COLO829 (cell line): Measurements from ENCODE around the gene AAR2.
A peak's percentile ranks its signal among the peaks of the same experiment; 100 is the strongest.

Experiments
- DNase-seq: peaks from one replicate; pipeline ENCODE4 v3.0.0; 2012; ENCODE audit warnings: low spot score

AAR2 gene

DNA sequence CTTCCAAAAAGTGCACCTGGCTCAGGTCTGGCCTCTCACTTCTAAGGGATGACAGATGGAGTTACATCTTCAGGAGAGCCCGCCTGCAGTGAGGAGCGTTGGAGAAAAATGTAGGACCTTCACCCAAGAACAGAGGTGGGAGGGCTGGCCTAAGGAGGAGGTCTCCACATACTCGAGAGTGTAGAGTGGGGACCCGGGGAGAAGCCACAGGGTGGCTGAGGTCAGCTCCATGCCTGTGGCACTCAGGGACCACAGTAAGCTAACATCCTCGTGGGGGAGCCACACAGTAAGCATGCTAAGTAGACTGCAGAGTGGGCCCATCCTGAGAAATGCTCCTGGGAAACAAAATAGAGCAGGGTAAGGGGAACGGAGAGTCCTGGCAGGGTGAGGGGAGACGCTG lies 24.0 kb downstream of the AAR2 start:
- DNase-seq = no peak

DNA sequence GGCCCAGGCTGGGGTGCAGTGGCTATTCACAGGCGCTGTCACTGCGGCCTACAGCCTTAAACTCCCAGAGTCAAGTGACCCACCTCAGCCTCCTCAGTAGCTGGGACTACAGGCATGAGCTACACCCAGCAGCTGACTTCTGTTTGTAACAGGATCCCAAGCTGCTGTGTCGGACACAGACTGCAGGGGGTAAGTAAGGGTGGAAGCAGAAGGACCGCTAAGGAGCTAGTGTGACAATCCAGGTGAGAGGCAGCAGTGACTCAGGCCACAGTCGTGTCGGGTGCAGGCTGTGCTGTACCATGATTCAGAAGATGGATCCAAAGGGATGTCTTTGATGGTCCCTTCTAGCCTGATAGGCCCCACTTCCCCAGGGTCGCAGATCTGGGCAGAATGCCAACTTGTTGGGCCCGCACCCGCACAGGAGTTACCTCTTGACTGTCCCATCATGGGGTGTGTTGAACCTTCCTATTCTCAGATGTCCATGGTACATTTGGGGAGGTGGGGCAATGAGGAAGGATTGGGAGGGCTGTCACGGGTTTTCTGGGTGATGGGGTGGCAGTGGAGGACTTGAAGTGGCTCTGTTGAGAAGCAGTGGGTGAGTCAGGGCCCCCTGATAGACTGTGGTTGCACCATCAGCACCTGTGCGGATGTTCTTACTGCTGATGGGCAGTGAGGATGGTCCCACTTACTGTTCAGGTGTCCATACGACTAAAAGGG lies 25.3 kb downstream of the AAR2 start:
- DNase-seq = no peak

DNA sequence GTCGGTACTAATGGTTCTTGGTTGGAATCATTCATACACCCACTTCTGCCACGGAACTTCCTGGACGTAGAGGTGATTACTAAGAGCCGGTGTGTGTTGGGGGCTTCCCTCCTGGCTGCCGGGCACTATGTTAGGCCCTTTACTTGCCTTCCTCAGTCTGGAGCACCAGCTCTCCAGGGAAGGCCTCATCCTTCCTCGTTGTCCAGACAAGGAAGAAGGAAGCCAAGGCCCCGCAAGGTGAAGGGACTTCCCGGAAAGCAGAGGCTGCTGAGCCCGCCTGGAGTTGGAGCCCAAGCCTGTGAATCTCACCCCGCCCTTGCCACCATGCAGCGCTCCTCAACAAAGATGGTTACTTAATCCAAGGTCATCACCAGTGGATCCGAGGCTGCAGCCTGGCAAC lies 26.2 kb downstream of the AAR2 start:
- no peak for DNase-seq

DNA sequence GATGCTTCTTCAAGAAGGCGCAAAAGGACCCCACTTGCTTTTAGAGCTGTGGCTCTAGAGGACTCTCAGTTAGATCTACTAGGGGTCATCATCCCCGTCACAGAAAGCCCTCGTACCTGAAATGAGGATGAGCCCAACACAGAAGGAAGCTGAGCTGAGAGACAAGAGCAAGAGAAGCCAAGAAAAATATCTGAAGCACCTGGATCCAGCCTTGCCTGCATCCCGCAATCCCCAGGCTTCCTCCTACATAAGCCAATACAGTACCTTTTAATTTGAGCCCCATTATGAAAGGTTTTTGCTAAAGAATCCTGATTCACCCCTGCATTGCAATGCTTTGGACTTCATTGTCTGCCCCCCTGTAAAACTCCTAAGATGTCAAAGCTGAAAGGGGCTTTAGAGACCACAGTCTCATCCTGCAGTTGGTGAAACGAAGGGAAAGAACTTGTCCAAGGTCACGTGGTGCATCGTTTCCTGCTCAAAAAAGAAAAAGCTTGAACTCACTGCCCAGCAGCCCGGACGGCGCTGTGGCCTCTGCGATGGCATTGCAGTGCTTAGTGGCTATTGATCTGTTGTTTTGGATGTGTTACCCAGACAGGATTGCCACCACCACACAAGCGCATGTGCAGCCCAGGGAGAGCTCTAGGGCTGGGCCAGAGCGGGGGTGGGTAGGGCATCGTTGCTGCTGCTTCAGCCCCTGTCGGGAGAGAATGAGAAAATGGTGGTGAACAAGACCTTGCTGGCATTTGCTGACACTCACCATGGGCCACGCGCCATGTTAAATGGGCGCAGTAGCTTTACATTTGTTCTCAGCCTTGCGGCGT lies 28.4 kb downstream of the AAR2 start:
- DNase-seq = no peak

GRCh38 chr20:36266189-36266588 lies 29.9 kb downstream of the AAR2 start:
- no peak for DNase-seq

- no peak for DNase-seq
These were observed 31.5 kb downstream of the AAR2 start for GRCh38 chr20:36267605-36268381.

GRCh38 chr20:36268440-36269342 lies 32.4 kb downstream of the AAR2 start:
- DNase-seq = no peak

DNA sequence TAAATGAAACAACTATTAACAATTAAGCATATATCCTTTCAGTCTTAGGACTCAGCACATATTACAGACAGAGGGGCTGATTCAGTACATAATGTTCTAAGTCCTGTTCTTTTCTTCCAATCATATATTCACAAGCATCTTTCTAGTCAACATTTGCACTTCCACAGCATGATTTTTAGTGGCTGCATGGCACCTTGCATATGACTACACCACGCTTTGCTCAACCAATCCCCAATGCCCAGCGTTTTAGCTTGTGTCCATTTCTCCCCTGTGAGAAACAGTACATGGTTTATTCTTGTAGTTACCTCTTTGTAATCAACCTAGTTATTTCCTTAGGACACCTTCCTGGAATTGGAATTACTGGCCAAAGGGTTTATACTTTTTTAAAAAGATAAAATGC lies 33.2 kb downstream of the AAR2 start:
- no peak for DNase-seq

DNA sequence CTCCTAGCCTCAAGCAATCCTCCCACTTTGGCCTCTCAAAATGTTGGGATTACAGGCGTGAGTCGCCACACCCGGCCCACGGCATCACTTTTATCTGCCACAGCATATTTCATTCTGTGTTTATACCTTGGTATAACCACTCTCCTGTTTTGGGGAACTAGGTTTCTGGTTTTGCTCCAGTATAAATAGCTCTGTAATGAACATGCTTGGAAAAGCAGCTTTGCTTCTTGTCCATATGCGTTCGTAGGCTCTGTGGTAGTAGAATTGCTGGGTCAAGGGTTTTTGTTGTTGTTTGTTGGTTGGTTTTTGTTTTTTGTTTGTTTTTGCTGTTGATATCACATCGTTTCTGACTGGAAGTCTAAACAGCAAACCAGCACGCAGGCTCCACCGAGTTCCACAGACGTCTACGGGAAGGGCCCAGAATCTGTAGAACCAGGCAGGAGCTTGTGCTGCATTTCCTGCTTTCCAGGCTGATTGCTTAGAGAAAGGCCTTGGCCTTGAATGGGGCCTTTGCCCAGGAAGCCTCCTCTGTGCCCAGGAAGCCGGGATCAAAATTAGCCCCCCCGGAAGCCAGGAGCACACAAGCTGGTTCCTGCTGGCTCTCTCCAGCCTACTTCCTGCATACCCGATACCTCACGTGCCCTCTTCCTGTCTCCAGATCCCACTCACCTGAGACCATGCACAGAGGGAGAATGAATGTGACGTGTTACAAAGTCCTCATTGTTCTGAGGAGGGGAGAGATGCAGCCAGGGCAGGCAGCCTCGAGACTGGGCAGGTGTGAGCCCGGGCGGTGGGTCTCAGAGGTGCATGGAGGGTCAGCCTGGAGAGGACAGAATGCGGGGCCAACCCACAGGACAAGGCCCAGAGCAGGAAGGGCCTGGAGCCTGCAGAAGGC lies 34.7 kb downstream of the AAR2 start:
- DNase-seq = no peak

DNA sequence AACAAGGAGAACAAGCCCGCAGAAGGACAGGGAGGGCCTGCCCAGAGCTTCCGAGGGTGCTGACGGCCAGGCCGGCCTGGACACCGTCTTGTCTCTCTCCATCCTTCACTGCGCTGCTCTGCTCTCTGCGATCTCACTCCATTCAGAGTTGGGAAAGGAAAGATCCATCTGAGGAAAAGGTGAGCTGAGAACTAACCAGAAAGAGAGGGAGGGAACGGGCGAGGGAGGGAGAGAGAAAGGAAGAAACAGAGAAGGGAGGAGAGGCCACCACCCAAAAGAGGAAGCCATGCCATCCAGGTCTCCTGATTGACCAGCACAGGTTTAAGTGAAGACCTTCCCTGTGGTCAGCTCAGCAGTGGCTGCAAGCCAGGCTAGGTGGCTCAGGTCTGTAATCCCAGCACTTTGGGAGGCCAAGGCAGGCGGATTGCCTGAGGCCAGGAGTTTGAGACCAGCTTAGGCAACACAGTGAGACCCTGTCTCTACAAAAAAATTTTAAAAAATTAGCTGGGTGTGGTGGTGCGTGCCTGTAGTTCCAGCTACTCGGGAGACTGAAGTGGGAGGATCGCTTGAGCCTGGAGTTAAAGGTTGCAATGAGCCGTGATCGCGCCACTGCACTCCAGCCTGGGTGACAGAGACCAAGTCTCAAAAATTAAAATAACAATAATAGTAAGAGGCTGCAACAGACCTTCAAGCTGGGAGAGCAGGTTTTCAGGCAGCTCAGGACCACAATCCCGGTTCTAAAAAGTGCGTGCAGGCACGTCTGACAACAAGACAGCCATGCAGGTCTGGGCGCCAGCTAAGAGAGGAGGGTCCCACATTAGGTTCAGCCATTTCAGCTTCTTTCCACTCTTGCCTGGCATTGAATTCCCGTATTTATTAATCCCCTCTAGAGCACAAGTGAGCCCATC lies 35.6 kb downstream of the AAR2 start:
- no peak for DNase-seq

GRCh38 chr20:36272547-36273220 lies 36.4 kb downstream of the AAR2 start:
- DNase-seq = no peak

GRCh38 chr20:36273414-36274180 lies 37.3 kb downstream of the AAR2 start:
- DNase-seq = peak; percentile 23

DNA sequence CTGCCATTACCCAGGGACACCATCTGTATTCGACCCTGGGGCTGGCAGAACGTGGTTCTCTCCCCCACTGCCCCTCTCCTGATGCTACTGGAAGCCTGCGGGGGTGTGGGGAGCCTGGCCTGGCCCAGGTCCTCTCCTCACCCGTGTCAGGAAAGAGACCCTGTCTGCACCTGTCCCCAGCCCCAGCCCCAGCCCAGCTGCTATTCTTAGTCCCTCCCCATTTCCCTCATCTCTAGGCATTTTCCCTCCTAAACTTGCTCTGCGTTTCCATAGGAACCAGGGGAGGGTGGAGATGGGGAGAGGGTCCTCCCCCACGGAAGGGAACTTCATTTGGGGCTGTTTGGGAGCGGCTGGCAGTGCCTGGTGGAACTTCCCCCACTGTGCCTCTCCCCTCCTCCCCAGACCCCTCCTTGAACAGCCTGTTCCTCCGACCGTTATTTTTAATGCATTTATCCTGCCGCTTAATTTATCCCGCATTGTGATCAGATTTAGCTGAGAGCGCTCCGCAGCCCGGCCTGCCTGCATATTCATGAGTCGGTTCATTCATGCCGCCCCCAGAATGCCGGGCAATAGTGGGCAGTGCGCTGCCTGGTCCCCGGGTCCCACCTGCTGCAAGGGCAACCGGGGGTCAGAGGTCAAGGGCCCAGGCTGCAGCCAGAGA lies 38.0 kb downstream of the AAR2 start:
- DNase-seq = no peak

GRCh38 chr20:36275011-36275410 lies 38.7 kb downstream of the AAR2 start:
- no peak for DNase-seq

GRCh38 chr20:36275441-36276189 lies 39.3 kb downstream of the AAR2 start:
- DNase-seq = no peak

- no peak for DNase-seq
These were observed 41.3 kb downstream of the AAR2 start for GRCh38 chr20:36277546-36277945.

DNA sequence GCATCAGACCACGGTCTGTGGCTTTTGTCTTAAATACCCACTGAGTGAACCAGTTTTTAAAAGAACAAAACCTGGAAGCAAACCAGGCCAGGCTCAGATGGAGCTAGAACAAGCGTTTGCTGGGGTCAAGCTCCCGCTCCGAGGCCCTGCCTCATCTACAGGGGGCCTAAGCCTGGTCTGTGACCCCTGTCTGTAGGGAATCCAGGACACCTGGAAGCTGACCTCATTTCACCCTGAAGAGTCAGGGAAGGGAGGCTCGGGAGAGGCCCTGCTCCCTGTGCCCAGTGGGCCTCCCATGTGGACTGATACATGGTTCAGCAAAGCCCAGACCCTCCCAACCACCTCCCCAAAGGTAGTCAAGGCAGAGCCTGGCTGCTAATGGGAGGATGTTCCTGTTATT lies 43.1 kb downstream of the AAR2 start:
- DNase-seq = no peak
